ENCODE measurements around the gene RBM23. TPM values are rescaled to one million over a fixed set of nuclear protein-coding genes. Genes with fewer than 3 reads are reported as not detected.

RBM23 gene
- total and polyA plus RNA-seq, 10 of the 15 experiments (the other 5 are each of a cell fraction or from before 2014, with no cell fraction given): 54.0 to 72.6 (median 61.3) TPM

DNA sequence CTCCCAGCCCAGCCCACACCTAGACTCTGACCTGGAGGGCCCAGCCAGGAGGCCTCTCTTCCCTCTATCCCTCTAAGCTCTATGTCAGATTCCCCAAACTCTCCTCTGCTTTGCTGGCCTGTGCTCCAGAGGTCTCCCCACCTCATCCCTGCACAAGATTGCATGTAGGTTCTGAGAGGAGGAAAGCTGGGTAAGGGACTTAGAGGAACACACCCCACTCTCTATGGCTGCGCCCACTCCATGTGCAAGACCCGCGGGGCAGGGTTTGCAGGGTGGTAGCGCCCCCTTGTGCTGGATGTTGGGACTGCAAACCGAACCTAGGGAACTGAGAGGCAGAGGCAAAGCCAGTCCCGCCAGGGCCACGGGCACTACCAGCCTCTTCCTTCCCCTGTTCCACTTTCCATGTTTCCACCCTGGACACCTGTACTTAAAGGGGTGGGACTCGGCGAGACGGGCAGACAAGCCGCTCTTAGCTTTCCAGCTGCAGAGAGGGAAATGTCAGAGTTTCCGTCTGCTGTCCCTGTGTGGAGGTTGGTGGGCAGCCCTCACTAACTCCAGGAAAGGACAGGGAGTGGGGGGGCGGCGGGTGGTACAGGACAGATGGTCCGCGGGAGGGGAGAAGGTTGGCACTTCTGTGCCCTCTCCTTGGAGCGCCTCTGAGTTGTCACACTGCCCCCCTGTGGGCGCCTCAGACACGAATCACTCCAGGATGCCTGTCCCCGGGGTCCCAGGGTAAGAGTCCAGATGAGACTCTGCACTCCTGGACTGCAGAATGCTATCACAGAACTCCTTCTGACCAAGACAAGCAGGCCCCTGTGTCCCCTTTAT is 65.8 kb downstream of the RBM23 start:
- Histone ChIP-seq H3K9ac (ENCODE audit: control insufficient read depth, insufficient read depth, low read length) (peak overlapping the region; percentile 90), H2AFZ (ENCODE audit: control insufficient read depth, low read depth, low read length) (peak overlapping the region; percentile 99), H3K4me1 (ENCODE audit: control insufficient read depth, insufficient read depth, low read length) (peaks cover 17% of the 10 kb centered on the region), H3K36me3 (ENCODE audit: control insufficient read depth in 2 of 2, insufficient read depth in 2 of 2, low read length in 1 of 2) (no peaks in the 10 kb centered on the region), H3K9me3 (replicated peaks; ENCODE audit: control insufficient read depth, insufficient read depth, low read length) (peaks cover 2% of the 10 kb centered on the region; the same call in 1 of the 3 replicates), H3K4me2 (ENCODE audit: control insufficient read depth, insufficient read depth) (peak overlapping the region; percentile 100), H3K27ac (ENCODE audit: control insufficient read depth, insufficient read depth) (peak overlapping the region; percentile 89), H3K79me2 (ENCODE audit: control insufficient read depth, insufficient read depth, low read length) (no peaks in the 10 kb centered on the region), H3K27me3 (replicated peaks in 1 of 2; ENCODE audit: control insufficient read depth in 2 of 2, insufficient read depth in 2 of 2, low read length in 1 of 2) (no peaks in the 10 kb centered on the region), H3K4me3 (peak overlapping the region; percentile 75), H4K20me1 (ENCODE audit: control insufficient read depth, insufficient read depth) (no peaks in the 10 kb centered on the region)
- in situ Hi-C loops (cut with MboI) (loop anchor here (10.0 kb wide), 1 partner anchor 468 kb away; no protein-coding TSS in a partner anchor), intact Hi-C loops (cut with micrococcal nuclease; ENCODE audit: unreplicated experiment) (loop anchor here (1.0 to 5.0 kb wide), 8 partner anchors 30 to 466 kb away; no protein-coding TSS in a partner anchor)
- BruUV-seq (replicated peaks): no TSS peak
- ChIA-PET SMC1A (ENCODE audit: uncharacterized antibody, unreplicated experiment) (interaction anchor here (0.6 to 7.3 kb wide), 39 partner anchors 10 to 463 kb away, joined by 3 to 104 read pairs (median 5); partner anchors contain the start of genes DAD1, LRP10, MRPL52 and OXA1L), RAD21 (ENCODE audit: unreplicated experiment) (interaction anchor here (0.7 to 9.4 kb wide), 38 partner anchors 9 to 468 kb away, joined by 3 to 130 read pairs (median 6); partner anchors contain the start of genes ABHD4, DAD1, LRP10 and MRPL52), POLR2A (interaction anchor here (1.3 to 2.2 kb wide), 5 partner anchors 18 to 282 kb away, joined by 3 to 11 read pairs (median 6); partner anchors contain the start of gene LRP10), CTCF (interaction anchor here (0.6 to 10.0 kb wide), 55 partner anchors 11 to 546 kb away, joined by 3 to 324 read pairs (median 6); partner anchors contain the start of genes ABHD4, DAD1, LRP10 and MRPL52)
- ATAC-seq (peak; percentile 95), DNase-seq (ENCODE audit: low read depth, low spot score) (peak; percentile 63), FAIRE-seq (peak; percentile 92)
- WGBS (ENCODE audit: insufficient coverage, insufficient replicate concordance, low lambda C conversion rate, missing lambda C conversion rate): 0% methylated on average over 20 of the region's 20 CpGs
- TF ChIP-seq MTA3 (IDR thresholded peaks at IDR 0.05; ENCODE audit: borderline replicate concordance, low read length) (no peak), GABPA (IDR thresholded peaks at IDR 0.05; ENCODE audit: low read depth) (no peak), SREBF2 (IDR thresholded peaks at IDR 0.05; ENCODE audit: low read length) (no peak), CREB1 (IDR thresholded peaks at IDR 0.05; ENCODE audit: low read depth) (no peak), RCOR1 (conservative IDR thresholded peaks at IDR 0.05; ENCODE audit: low read depth, low read length) (0 out of 2 replicates have a peak, but pooled peaks have one; percentile 20), CHD4 (IDR thresholded peaks at IDR 0.05) (no peak), IRF4 (IDR thresholded peaks at IDR 0.05; ENCODE audit: low read depth, low read length) (peak; percentile 54; the same call in 1 of the 2 replicates), CEBPB (IDR thresholded peaks at IDR 0.05; ENCODE audit: borderline replicate concordance in 1 of 2, low read depth in 2 of 2, low read length in 2 of 2) (peak in 1 of 2 experiments; percentile 30; a peak in 1 of 4 replicates), CBX5 (IDR thresholded peaks at IDR 0.05; ENCODE audit: low read depth) (no peak), EED (IDR thresholded peaks at IDR 0.05; ENCODE audit: low read depth) (peak; percentile 41)
- TF ChIP-seq, protein P1, sequence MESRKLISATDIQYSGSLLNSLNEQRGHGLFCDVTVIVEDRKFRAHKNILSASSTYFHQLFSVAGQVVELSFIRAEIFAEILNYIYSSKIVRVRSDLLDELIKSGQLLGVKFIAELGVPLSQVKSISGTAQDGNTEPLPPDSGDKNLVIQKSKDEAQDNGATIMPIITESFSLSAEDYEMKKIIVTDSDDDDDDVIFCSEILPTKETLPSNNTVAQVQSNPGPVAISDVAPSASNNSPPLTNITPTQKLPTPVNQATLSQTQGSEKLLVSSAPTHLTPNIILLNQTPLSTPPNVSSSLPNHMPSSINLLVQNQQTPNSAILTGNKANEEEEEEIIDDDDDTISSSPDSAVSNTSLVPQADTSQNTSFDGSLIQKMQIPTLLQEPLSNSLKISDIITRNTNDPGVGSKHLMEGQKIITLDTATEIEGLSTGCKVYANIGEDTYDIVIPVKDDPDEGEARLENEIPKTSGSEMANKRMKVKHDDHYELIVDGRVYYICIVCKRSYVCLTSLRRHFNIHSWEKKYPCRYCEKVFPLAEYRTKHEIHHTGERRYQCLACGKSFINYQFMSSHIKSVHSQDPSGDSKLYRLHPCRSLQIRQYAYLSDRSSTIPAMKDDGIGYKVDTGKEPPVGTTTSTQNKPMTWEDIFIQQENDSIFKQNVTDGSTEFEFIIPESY (IDR thresholded peaks at IDR 0.05): no peak
- TF ChIP-seq, protein P2, sequence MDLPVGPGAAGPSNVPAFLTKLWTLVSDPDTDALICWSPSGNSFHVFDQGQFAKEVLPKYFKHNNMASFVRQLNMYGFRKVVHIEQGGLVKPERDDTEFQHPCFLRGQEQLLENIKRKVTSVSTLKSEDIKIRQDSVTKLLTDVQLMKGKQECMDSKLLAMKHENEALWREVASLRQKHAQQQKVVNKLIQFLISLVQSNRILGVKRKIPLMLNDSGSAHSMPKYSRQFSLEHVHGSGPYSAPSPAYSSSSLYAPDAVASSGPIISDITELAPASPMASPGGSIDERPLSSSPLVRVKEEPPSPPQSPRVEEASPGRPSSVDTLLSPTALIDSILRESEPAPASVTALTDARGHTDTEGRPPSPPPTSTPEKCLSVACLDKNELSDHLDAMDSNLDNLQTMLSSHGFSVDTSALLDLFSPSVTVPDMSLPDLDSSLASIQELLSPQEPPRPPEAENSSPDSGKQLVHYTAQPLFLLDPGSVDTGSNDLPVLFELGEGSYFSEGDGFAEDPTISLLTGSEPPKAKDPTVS (IDR thresholded peaks at IDR 0.05; ENCODE audit: low read depth, low read length): no peak
- TF ChIP-seq, protein P3, sequence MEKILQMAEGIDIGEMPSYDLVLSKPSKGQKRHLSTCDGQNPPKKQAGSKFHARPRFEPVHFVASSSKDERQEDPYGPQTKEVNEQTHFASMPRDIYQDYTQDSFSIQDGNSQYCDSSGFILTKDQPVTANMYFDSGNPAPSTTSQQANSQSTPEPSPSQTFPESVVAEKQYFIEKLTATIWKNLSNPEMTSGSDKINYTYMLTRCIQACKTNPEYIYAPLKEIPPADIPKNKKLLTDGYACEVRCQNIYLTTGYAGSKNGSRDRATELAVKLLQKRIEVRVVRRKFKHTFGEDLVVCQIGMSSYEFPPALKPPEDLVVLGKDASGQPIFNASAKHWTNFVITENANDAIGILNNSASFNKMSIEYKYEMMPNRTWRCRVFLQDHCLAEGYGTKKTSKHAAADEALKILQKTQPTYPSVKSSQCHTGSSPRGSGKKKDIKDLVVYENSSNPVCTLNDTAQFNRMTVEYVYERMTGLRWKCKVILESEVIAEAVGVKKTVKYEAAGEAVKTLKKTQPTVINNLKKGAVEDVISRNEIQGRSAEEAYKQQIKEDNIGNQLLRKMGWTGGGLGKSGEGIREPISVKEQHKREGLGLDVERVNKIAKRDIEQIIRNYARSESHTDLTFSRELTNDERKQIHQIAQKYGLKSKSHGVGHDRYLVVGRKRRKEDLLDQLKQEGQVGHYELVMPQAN (conservative IDR thresholded peaks at IDR 0.05): no peak; the same call in 1 of the 2 replicates
- TF ChIP-seq, protein P4, sequence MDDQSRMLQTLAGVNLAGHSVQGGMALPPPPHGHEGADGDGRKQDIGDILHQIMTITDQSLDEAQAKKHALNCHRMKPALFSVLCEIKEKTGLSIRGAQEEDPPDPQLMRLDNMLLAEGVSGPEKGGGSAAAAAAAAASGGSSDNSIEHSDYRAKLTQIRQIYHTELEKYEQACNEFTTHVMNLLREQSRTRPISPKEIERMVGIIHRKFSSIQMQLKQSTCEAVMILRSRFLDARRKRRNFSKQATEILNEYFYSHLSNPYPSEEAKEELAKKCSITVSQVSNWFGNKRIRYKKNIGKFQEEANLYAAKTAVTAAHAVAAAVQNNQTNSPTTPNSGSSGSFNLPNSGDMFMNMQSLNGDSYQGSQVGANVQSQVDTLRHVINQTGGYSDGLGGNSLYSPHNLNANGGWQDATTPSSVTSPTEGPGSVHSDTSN (IDR thresholded peaks at IDR 0.05; ENCODE audit: insufficient replicate concordance, low read depth, low read length): no peak
- TF ChIP-seq, protein P5, sequence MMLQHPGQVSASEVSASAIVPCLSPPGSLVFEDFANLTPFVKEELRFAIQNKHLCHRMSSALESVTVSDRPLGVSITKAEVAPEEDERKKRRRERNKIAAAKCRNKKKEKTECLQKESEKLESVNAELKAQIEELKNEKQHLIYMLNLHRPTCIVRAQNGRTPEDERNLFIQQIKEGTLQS (IDR thresholded peaks at IDR 0.05; ENCODE audit: borderline replicate concordance, extremely low read depth, low read depth, low read length): no peak

All from GM12878 (cell line).